ENCODE measurements around the gene GNG8.

The GNG8 gene

GRCh38 chr19:46601318-46602224, 34.4 kb downstream of the GNG8 start, which contains the start of gene CALM3:
Gene CALM3 (plus strand): TSS chr19:46601330. CDS start chr19:46601435, 105 bp downstream.
- DNase-seq: no peak

- peak; percentile 95 for DNase-seq
These were observed 35.4 kb downstream of the GNG8 start for GRCh38 chr19:46600384-46601317.

DNA sequence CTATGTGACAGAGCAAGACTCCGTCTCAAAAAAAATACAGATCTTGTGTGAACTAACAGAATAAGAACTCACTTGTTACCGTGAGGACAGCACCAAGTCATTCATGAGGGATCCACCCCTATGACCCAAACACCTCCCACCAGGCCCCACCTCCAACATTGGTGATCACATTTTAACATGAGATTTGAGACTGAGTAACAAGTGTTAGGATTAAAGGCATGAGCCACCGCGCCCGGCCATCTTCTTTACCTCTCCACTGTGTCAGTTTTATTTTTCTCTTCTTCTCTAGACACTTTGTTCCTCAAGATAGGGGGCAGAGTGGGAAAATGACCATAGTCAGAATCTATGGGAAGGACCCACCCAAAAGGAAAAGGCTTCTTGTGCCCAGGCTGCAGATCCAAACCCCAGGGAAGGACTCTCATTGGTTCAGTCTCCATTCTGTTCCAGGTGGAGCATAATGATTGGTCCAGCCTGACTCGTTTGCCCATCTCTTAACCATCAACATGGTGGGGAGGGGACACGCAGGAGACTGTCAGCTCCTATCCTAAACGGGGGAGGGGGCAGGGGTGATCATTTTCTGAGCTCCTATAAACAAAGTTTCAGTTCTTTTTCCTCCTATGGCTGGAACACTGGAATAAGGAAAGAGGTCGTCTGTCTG, 36.2 kb downstream of the GNG8 start:
- DNase-seq: no peak

DNA sequence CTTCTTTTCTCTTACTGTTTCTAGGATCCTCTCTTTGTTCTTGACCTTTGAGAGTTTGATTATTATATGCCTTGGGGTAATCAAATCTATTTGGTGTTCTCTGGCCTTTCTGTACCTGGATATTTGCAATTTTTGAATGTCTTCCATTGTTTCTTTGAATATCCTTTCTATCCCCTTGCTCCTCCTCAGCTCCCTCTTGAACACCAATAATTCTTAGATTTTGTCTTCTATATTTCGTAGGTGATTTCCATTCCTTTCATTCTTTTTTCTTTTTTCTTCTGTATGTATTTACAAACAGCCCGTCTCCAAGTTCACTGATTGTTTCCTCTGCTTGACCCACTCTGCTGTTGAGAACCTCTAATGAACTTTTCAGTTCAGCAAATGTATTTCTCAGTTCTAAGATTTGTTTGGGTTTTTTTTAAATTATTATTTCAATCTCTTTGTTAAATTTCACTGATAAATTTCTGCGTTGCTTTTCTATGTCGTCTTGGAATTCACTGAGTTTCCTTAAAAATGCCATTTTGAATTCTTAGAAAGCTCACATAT, 37.6 kb downstream of the GNG8 start:
- no peak for DNase-seq

DNA sequence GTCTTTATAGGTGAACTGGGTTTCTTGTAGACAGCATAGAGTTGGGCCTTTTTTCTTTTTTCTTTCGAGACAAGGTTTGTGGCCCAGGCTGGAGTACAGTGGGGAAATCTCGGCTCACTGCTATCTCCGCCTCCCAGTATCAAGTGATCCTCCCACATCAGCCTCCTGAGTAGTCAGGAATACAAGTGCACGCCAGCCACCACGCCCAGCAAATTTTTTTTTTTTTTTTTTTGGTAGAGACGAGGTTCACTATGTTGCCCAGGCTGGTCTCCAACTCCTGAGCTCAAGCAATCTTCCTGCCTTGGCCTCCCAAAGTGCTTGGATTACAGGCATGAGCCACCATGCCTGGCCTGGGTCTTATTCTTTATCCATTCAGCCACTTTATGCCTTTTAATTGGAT, 40.0 kb downstream of the GNG8 start:
- no peak for DNase-seq

- DNase-seq: no peak
These were observed 44.1 kb downstream of the GNG8 start for GRCh38 chr19:46591870-46592269.

- no peak for DNase-seq
These were observed 44.7 kb downstream of the GNG8 start for GRCh38 chr19:46591254-46591653.

- DNase-seq: no peak
These were observed 48.1 kb downstream of the GNG8 start for GRCh38 chr19:46587861-46588260.

- no peak for DNase-seq
These were observed 49.7 kb downstream of the GNG8 start for GRCh38 chr19:46586294-46586693.

DNA sequence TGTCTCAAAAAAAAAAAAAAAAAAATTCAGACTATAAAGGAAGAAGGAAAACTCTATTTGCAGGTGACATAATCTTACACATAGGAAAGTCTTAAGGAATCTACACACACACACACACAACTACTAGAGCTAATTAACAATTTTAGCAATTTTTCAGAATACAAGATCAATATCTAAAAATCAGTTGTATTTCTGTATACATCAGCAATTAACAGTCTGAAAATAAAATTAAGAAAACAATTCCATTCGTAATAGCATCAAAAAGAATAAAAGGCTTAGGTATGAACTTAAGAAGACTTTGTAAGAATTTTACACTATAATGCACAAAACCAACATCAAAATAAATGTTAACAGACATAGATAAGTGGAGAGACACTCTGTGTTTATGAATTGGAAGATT, 50.5 kb downstream of the GNG8 start:
- DNase-seq: no peak

All from EL (cell line).